GM19372 (cell line): Measurements from ENCODE around the gene TIGD3.

Source experiments
- ATAC-seq: cut with Tn5 transposase; IDR thresholded peaks from one replicate; pipeline ENCODE4 v1.9.1; 2021; ENCODE audit warnings: mild to moderate bottlenecking, low read depth, moderate library complexity; ENCODE audit not compliant: unreplicated experiment

Gene TIGD3

DNA sequence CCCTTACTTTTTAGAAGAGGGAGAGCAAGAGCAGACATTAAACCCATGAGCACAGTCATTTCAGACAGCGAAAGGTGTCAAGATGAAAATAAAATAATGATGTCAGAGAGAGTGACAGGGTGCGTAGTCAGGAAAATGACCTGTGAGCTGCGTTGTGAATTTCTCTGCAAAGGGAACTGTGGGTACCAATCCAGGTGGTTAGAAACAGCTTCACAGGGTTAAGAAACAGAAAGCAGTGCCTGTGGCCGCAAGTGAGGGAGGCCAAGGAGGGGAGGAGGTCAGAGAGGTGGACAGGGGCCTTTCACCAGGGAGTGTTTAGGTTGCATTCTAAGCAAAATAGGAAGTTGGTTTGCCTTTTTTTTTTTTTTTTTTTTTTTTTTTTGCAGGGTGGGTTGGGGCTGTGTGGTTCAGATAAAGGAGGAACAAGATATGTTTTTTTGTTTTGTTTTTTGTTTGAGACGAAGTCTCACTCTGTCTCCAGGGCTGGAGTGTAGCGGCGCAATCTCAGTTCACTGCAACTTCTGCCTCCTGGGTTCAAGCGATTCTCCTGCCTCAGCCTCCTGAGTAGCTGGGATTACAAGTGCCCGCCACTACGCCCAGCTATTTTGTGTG is 7.9 kb downstream of the TIGD3 start:
- ATAC-seq = peak; percentile 61

DNA sequence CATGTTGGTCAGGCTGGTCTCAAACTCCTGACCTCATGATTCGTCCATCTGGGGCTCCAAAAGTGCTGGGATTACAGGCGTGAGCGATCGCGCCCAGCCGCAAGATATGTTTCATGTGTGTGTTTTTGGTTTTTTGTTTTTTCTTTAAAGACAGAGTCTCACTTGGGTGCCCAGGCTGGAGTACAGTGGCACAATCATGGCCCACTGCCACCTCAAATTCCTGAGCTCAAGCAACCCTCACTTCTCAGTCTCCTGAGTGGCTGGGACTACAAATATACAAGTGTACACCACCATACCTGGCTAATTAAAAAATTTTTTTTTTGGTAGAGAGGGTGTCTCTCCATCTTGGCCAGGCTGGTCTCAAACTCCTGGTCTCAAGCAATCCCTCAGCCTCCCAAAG is 8.4 kb downstream of the TIGD3 start:
- no peak for ATAC-seq

DNA sequence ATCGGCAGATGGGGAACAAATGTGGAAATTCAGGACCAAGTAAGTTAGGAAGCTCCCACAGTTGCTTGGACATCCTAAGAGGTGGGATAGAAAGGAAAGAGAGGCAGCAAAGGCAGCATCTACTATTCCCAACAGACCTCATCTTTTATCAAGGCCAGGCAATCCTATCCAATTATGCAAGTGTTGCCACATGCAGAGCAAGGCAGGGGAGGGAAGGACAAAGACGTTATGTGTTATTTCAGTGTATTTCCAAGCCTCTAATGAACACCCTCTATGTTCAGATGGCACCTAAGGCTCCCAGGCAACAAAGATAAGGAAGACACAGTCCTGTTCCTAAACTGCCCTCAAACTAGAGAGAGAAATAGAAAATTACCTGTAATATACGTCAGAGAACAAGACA is 9.2 kb downstream of the TIGD3 start:
- ATAC-seq = no peak

DNA sequence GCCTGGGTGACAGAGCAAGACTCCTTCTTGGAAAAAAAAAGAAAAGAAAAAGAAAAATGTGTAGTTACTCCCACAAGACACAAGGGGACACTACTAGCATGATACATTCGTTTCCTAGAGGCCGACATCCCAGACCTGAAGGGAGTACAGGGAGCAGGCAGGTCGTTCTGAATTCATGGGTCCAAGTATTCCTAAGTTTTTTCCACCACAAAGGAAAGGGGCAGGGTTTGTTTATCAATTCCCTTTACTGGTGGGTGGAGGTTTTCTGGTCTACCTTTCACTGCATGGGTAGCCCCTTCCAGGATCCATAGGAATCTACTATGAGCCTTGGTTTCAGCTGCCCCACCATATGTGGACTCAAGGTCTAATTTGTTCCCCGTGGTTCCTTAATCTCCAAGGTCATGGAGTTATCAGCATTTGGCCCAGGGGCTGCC is 11.8 kb downstream of the TIGD3 start:
- ATAC-seq = no peak

DNA sequence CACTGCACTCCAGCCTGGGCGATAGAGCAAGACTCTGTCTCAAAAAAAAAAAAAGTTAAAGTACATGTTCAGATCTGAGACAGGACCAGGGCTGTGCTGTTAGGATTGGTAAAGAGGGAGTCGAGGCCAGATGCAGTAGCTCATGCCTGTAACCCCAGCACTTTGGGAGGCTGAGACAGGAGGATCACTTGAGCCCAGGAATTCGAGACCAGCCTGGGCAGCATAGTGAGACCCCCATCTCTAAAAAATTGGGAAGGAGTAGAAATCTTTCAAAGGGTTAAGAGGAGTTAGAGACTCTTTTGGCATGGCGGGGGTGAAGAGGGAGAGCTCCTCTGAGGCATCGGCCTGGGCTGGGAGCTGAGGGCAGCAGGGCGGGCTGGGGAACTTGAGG is 16.1 kb downstream of the TIGD3 start:
- no peak for ATAC-seq

DNA sequence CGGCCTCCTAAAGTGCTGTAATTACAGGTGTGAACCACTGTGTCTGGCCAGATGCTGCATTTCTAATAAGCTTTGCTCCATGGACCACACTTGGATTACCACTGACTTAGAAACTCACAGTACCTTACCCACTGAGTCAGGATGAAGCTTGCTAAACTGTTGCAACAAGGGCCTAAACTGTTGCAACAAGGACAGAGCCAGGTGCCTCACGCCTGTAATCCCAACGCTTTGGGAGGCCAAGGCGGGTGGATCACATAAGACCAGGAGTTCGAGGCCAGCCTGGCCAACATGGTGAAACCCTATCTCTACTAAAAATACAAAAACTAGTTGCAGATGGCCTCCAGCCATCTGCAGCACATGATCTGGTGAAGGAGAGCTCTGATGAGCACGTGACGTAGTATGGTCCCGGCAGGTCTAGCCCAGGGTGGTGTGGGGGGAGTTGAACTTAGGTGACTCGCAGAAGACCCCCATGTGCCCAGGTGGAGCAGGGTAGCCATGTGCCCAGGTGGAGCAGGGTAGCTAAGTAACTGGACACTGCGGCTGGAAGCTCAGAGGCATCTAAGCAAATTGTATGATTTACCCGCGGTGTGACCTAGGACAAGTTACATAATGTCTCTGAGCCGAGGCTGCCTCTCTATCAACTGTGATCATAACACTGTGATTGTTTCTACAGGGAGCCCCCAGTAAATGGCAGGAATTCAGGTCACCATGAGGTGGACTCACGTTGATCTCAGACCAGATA is 19.5 kb downstream of the TIGD3 start:
- ATAC-seq = no peak

DNA sequence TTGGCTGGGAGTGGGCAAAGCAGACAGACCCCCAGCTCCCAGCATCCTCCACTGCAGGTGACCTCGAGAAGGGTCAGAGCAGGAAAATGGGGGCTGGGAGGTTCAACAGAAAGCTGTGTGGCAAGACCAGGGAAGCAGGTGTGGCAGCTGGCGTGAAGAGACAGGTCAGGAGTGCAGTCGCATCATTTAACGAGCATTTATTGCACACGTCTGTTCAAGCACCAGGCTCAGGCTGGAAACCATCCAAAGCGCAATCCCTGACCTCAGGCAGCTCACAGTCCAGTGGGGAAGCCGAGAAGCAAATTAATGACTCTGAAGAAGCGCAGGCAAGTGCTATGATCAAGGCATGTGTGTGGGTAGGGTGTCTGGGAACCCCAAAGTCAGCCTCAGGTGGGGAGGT is 20.5 kb downstream of the TIGD3 start:
- no peak for ATAC-seq

DNA sequence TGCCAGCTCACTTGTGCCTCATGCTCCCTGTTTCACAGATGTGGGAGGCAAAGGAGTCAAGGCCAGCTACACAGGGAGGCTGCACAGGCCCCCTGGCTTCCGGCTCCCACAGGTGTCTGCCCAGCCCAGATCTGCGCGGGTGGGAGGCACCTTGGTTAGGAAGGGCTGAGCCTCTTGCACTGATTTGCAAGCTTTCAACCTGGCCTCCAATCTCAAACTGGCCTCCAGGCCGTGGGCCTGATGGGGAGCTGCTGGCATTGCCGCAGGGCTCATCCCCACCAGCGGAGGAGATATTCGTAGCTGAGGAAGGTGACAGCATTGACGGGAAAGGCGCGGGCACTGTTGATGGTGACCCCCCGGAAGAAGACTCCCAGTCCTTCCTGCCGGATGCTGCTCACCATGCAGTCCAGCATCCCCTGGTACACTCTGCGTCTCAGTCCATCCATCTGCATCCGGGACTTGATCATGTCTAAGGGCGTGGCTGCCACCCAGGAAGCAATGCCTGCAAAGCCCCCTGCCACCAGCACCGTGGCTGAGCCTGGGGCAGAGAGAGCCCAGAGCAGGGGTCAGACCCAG is 21.7 kb downstream of the TIGD3 start:
- no peak for ATAC-seq

DNA sequence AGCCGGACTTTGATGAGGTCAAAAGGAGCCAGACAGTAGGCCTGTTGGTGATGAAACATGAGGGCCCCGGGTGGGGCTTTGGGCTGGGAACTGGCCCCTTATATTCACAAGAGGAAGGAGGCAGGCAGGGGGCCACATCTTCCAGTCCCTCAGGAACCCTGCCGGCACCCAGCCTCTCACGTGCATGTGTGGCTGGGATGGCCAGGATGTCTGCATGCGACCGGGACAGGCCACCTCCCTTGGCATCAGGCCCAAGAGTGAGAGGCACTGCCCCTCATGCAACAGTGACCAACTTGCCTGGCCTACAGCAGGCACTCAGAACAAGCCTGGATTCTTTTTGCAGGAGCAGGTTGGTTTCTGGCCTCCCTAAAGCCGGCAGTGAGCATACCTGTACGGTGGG is 22.5 kb downstream of the TIGD3 start:
- ATAC-seq = no peak

DNA sequence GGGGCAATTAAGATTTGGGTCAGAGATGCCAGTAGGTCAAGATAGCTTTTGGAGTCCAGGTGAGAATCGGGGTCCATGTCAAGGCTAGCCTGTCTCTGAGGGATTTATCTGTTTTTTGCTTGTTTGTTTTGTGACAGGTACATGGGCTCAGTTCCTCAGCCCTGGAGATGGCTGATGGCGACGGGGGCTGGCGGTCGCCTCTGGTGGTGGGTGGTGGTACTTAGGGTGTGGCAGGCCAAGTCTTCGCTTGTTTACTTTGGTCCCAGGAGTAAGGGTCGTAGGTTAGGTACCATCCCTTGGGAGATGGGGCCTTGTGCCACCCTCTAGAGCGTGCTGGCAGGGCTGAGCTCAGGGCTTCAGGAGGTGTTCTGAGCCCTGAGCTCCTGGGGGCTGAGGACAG is 23.2 kb downstream of the TIGD3 start:
- no peak for ATAC-seq

DNA sequence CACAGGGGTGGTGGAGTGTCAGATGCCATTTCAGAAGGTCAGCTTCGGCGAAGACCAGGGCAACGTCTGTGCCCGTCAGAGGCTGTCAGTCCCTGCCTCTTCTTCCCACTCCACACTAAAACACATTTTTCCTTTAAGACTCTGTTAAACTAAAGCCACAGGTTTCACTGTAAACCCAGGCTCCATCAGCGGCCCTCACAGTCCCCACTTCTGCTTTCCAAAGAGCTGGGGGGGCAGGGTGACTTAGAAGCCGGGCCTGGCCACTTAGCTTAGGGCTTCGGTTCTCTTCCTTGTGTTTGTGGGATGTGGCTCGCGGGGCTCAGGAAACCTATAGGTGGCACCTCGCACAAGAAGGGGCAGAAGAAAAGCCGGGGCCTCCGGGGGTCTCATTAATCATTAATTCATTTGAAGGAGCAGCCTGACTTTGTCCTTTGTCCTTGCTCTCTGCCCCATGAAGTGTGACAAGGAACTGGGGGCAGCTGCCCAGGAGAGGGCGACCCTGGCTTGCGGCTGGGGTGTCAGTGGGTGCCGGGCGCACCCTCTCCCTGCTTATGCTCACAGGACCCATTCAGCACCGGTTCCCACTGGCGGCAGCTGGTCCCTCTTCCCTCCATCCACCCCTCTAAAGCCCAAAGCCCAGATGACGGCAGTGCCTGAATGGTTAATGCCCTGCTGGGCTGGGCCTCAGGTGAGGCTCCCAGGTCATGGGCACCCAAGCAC is 23.8 kb downstream of the TIGD3 start:
- ATAC-seq = no peak

DNA sequence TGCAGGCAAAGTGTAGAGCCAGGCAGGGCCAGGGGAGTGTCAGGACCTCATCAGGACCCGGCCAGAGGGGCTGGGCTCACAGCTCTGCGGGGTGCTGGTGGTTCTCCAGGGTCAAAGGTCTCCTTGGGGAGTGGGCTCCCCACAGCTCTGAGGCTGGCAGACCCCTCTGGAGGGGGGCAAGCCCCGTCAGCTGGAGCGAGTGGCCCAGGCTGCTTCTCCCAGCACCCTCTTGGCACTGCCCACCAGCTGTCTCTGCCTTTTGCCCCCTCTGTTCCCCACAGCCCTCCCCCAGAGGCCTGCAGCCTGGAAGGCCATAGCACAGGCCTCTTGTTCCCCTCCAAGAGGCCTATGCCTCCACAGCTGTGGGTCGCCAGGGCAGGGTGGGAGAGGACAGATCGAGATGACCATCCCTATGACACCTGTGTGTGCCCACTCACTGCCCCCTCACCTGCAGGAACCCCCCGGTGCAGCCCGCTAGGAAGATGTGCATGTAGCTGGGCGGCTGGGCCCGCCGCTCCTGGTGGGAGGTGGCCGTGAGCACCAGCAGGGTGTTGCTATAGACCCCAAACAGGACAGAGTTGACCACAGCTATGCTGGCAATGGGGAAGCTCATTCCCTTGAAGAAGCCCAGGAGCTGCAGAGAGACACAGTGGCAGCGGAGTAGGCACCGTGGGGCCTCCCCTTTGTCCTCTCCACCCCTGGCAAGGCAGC is 24.5 kb downstream of the TIGD3 start:
- no peak for ATAC-seq

DNA sequence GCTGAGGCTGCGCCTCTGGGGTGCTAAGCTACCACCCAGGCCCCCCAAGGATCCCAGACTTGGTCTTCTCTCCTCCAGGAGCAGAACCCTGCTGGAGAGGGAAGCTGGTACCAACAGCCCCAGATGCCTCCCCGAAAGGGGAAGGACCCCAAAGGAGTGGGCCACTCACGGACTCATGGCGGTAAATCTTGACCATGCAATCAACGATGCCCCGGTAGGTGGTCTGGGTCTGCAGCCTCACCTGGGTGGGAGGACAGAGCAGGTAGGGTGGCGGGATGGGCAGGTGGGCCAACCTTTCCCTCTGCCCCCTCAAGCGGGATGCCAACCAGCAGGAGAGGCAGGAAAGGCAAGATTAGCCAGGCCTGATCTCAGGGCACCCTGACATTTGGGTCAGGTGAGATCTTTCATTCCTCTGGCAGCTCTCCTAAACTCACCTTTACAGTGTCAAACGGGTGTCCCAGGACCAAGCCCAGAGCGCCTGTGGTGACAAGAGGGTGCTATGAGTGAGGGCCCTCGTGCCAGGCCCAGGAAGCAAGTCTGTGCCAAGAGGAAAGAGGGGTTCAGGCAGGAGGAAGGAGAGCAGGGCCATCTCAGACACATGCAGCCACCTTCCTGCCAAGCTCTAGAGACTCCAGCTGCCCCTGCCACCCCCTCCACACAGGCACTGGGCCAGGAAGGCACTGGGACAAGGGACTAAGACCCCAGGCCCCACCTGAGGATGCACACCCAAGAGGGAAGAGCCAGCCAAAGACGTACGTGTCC is 25.3 kb downstream of the TIGD3 start:
- no peak for ATAC-seq

DNA sequence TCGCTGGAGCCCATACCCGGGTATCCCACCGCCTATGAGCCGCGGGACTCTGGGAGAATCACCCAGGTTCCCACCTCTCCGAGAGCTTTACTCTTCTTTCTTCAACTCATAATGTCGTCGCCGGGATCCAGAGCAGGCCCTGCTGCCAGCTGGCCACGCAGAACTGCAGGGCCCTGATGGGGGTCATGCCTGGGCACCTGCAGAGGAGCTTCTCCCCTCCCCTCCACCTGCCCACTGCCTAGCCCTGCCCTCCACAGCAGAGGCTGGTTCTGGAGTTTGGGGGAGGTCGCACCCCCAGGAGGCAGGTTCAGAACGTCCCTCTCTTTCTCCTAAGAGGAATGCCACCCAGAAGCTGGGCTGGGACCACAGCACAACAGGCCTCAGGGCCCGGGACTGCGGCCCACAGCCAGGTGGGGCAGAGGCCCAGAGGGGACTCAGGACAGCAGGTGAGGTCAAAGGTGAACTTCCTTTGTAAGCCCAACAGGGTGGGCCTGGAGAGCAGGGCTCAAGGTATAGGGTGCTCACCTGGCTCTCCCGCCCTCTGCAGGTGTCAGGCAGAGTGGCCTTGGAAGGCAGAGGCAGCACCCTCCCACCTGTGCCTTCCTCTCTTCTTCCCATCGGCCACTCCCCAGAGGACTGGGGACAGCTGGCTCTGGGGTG is 26.0 kb downstream of the TIGD3 start:
- ATAC-seq = no peak

DNA sequence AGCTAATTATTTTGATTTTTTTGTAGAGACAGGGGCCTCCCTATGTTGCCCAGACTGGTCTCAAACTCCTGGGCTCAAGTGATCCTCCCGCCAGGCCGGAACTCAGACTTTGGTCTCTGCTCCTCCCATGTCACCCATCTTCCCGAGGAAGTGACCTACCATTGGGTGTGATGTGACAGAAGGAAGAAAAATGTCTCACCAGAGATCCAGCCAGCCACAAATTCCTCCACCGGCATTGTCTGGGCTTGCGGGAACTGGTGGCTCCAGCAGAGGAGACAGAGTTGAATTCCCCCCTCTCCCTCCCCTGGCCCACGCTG is 27.1 kb downstream of the TIGD3 start:
- ATAC-seq = peak; percentile 4

DNA sequence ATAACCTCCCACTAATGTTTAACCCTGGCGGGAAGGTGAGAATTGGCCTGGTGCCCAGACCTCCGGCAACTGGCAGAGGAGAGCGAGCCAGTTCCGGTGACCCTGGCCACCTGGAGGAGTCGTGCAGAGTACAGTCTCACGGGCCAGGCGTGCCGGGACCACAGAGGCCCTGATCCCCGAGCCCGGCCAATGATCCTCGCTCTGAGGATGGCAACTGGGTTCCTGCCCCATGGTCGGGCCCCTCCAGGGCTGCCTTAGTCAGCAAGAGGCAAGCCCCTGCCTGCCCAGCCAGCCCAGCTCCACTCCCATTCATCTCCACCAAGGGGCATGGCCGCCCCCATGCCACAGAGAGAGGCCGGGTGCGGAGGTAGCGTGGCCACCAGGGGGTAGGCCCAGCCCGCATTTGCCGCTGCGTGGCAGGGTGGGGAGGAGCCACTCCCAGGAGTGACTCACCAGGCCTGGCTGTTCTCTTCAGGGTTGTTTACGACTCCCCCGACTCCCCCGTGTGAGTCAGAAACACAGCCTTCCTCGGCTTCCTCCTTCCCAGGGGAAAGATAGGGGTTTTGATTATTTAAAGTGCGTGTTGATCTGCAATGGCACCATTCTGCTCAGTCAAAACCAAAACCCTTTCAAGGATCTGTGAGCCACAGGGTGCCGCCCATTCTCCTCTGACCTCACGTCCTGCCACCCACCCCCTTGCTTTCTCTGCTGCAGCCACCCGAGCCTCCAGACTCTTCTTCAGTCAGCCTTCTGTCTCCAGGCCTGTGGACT is 27.7 kb downstream of the TIGD3 start, which contains the start of gene SLC25A45:
SLC25A45 (minus strand) TSS at position 614 of the 771 bp plus-strand sequence. CDS start 695 bp downstream, outside the sequence.
- peak; percentile 49 for ATAC-seq

DNA sequence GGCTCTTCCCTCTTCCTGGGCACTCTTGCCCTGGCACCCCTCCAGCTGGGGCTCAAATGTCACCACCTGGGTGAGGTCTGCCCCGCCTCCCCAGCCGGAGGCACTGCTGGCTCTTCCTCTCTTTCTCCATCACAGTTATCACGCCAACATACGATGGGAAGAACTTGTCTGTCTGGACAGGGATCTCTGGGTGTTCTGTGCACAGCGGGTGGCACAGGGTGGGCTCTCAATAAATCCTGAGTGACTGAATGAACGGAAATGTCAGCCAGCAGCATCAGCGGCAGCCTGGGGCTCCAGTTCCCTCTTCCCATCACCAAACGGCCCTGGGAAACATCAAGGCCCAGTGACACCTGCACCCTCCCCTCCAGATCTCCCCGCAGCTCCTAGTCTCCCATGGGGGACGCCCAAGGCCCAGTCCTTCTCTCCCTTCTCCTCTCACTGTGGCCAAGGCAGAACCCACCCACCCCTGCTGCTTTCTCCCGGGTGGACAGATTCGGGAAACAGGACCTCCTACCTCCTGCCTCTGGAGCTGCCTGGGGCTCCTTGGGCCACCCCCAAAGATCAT is 28.3 kb downstream of the TIGD3 start:
- no peak for ATAC-seq

DNA sequence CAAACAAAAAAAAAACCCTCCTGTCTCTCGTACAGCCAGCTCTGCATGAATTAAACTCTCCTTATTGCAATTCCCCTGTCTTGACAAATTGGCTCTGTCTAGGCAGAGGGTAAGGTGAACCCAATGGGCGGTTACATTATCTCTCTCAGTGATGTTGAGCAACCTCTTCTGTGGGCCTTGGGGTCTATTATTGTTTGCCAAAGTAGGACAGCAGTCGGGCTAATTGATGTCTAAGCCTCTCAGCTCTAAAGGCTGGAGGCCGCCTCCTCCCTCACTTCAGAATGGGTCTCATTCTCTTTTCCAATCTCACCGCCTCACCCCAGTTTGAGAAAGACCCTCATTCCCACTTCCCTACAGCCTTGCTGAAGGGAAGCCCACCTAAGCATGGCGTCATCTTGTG is 29.2 kb downstream of the TIGD3 start:
- no peak for ATAC-seq
